Cardiac muscle cell (in vitro differentiated cells and primary cell): Measurements from ENCODE around the gene PRKCH. TPM values are rescaled to one million over a fixed set of nuclear protein-coding genes. Genes with fewer than 3 reads are reported as not detected.

Experiments
- DNase-seq, 2 donors: peaks; one replicate each; pipeline versions ENCODE4 v3.0.0 to v3.0.0-alpha.2; 2010 to 2017; ENCODE audit warnings: low read depth in 1 of 2, low spot score in 1 of 2
- H3K27ac ChIP-seq: fragments of 200-600 bp; sonication (generic); 2 replicates; pipeline ENCODE4 v1.5.1; 2016
- H3K27me3 ChIP-seq: fragments of 200-600 bp; sonication (generic); 2 replicates; pipeline ENCODE4 v1.6.0; 2016; ENCODE audit warnings: control low read depth
- H3K36me3 ChIP-seq: fragments of 200-600 bp; sonication (generic); 2 replicates; pipeline ENCODE4 v1.5.1; 2016; ENCODE audit warnings: control low read depth
- H3K4me1 ChIP-seq: fragments of 200-600 bp; sonication (generic); 2 replicates; pipeline ENCODE4 v1.8.1; 2017; ENCODE audit warnings: low read depth, mild to moderate bottlenecking, mixed run types
- H3K4me3 ChIP-seq: fragments of 200-600 bp; sonication (generic); 2 replicates; pipeline ENCODE4 v1.5.1; 2016; ENCODE audit warnings: mild to moderate bottlenecking
- H3K9me3 ChIP-seq: fragments of 200-600 bp; sonication (generic); 2 replicates; pipeline ENCODE4 v1.5.1; 2017; ENCODE audit warnings: low read depth, mild to moderate bottlenecking, control low read depth
- CTCF ChIP-seq: IDR thresholded peaks from 2 replicates; pipeline ENCODE4 v1.5.1; 2012; ENCODE audit warnings: low read depth, mild to moderate bottlenecking, low read length
- polyA plus RNA-seq: library from polyadenylated mRNA; unstranded; fragments of >200 nt; fragmentation: Nextera tagmentation; extraction: Ambion mirVana; gene quantifications from 2 replicates; pipeline ENCODE4 v1.2.1, GENCODE V29; 2016
- total RNA-seq: library from RNA; depleted of rRNA; stranded (reverse); fragments of >200 nt; gene quantifications from 2 replicates; pipeline ENCODE4 v1.2.3, GENCODE V29; 2016

Gene PRKCH
- total and polyA plus RNA-seq, 2 experiments from 2014 or later = 51.0 to 128 TPM

DNA sequence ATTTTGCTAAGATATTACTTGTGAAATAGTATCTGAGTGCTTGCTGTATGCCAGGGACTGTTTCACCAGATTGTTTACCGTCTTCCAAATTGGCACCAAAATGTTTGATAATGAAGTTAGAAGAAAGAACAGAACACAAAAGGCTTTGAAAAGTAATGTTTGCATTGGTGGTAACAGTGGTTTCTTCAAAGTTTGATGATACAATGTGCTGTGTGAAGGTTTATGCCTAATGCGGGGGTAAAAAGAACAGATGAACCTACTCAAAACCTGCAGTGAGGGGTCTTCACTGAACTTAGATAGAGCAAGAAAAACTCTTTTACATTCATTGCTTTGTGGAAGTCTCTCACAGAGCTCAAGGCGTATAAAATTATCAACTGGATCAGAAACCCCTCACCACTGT is 76.2 kb downstream of the PRKCH start:
- H3K36me3 ChIP-seq = no peaks in the 10 kb centered on the region
- no peak for TF ChIP-seq CTCF

DNA sequence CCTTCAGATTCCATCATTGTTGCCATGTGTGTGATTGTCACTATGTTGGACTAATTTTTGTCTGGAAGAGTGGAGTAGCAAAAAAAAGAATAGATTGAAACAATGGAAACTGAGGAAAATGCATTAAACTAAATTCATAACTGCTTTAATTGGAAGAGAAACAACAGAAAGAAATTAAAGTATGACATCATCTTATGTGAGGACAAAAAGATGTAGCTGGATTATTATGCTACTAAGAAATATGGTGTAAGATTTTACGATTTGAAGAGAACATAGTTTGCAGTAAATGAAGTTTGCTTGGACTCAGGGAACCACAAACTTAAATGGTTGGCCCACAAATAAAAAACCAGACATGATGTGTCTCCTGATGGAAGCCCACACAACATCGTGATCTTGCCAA is 76.8 kb downstream of the PRKCH start:
- no peak overlapping the region for H3K27ac ChIP-seq
- H3K4me1 ChIP-seq = peaks cover 40% of the 10 kb centered on the region
- H3K36me3 ChIP-seq = no peaks in the 10 kb centered on the region
- TF ChIP-seq CTCF = no peak
- H3K4me3 ChIP-seq = no peak overlapping the region
- no peak for DNase-seq
- no peaks in the 10 kb centered on the region for H3K27me3 ChIP-seq
- H3K9me3 ChIP-seq = no peaks in the 10 kb centered on the region

More for the DNA sequence above, 76.2 kb downstream of the PRKCH start:
- Histone ChIP-seq H3K27ac (no peak overlapping the region), H3K4me1 (peaks cover 36% of the 10 kb centered on the region), H3K9me3 (no peaks in the 10 kb centered on the region), H3K27me3 (no peaks in the 10 kb centered on the region), H3K4me3 (no peak overlapping the region)
- DNase-seq = no peak

- DNase-seq = no peak
- H3K27ac ChIP-seq = no peak overlapping the region
- peaks cover 52% of the 10 kb centered on the region for H3K4me1 ChIP-seq
- H3K36me3 ChIP-seq = no peaks in the 10 kb centered on the region
- no peaks in the 10 kb centered on the region for H3K27me3 ChIP-seq
- TF ChIP-seq CTCF = no peak
- no peaks in the 10 kb centered on the region for H3K9me3 ChIP-seq
- no peak overlapping the region for H3K4me3 ChIP-seq
Observed at GRCh38 chr14:61399365-61399764, 78.0 kb downstream of the PRKCH start.

DNA sequence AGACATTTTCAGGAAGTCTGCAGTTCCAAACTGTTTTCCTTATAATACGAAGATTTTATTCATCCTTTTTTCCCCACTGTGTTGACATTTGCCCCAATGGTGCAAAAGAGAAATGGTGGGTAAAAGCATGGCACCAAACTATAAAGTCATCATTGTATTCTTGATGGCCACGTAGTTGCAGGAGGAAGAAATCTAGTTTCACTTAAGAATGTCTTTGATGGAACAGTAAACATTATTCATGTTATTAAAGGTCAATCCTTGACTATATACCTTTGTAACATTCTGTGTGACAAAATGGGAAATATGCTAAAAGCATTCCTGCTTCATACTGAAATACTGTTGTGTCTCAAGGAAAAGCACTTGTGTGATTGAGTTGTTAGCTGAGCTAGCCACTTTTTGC is 80.1 kb downstream of the PRKCH start:
- no peak for TF ChIP-seq CTCF
- DNase-seq = no peak
- no peaks in the 10 kb centered on the region for H3K27me3 ChIP-seq
- H3K9me3 ChIP-seq = no peaks in the 10 kb centered on the region
- no peak overlapping the region for H3K27ac ChIP-seq
- H3K4me1 ChIP-seq = peaks cover 64% of the 10 kb centered on the region
- H3K4me3 ChIP-seq = no peak overlapping the region
- no peaks in the 10 kb centered on the region for H3K36me3 ChIP-seq

DNA sequence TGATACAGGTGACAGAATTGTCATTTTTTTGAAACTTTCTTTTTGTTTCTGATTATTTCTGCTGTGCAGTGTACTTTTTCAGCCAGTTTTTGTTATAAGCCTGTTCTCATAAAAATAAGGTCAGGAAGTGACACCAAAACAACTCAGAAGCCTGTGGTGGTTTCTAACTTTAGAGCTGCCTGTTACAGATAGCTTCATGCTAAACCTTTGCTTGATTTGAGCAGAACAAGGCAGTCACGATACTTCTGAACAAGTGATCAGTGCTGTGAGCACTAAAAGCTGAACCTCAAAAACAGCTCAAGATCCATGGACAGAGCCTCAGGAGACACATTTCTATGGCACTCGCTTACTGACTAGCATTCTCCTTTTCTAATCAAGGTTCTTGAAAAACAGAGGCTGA is 82.0 kb downstream of the PRKCH start:
- Histone ChIP-seq H3K27me3 (no peaks in the 10 kb centered on the region), H3K27ac (peak overlapping the region; percentile 96), H3K36me3 (no peaks in the 10 kb centered on the region), H3K4me3 (no peak overlapping the region), H3K4me1 (peaks cover 75% of the 10 kb centered on the region), H3K9me3 (no peaks in the 10 kb centered on the region)
- no peak for TF ChIP-seq CTCF
- DNase-seq = peak in 1 of 2 donors; percentile 30

- H3K27me3 ChIP-seq = no peaks in the 10 kb centered on the region
- peak overlapping the region; percentile 96 for H3K27ac ChIP-seq
- H3K9me3 ChIP-seq = no peaks in the 10 kb centered on the region
- no peak overlapping the region for H3K4me3 ChIP-seq
- TF ChIP-seq CTCF = no peak
- DNase-seq = no peak
- no peaks in the 10 kb centered on the region for H3K36me3 ChIP-seq
- peaks cover 79% of the 10 kb centered on the region for H3K4me1 ChIP-seq
Observed at GRCh38 chr14:61404637-61405036, 83.3 kb downstream of the PRKCH start.
